ENCODE measurements around the gene WDR75.

Gene WDR75

GRCh38 chr2:189437926-189438325 lies 3.3 kb upstream of the WDR75 start:
- TF ChIP-seq POLR2AphosphoS5 (IDR thresholded peaks at IDR 0.05; ENCODE audit: low read depth, low read length) (no peak), SIN3A (IDR thresholded peaks at IDR 0.05; ENCODE audit: borderline replicate concordance, insufficient read depth, low read length) (no peak), REST (IDR thresholded peaks at IDR 0.05; ENCODE audit: insufficient read depth in 1 of 2, low read depth in 2 of 2, low read length in 2 of 2) (no peak), TAF1 (IDR thresholded peaks at IDR 0.05; ENCODE audit: borderline replicate concordance, insufficient read depth, low read length) (no peak), FOXP2 (optimal IDR thresholded peaks at IDR 0.05; ENCODE audit: borderline replicate concordance, extremely low read depth, extremely low read length, insufficient read depth) (no peak)

- no peak for TF ChIP-seq FOXP2 (optimal IDR thresholded peaks at IDR 0.05; ENCODE audit: borderline replicate concordance, extremely low read depth, extremely low read length, insufficient read depth)
- no peak for TF ChIP-seq TAF1 (IDR thresholded peaks at IDR 0.05; ENCODE audit: borderline replicate concordance, insufficient read depth, low read length)
- TF ChIP-seq POLR2AphosphoS5 (IDR thresholded peaks at IDR 0.05; ENCODE audit: low read depth, low read length) = no peak
- no peak for TF ChIP-seq SIN3A (IDR thresholded peaks at IDR 0.05; ENCODE audit: borderline replicate concordance, insufficient read depth, low read length)
- no peak for TF ChIP-seq REST (IDR thresholded peaks at IDR 0.05; ENCODE audit: insufficient read depth in 1 of 2, low read depth in 2 of 2, low read length in 2 of 2)
These were observed 1.9 kb upstream of the WDR75 start for GRCh38 chr2:189439342-189439741.

GRCh38 chr2:189440644-189440946 lies 679 bp upstream of the WDR75 start:
- TF ChIP-seq REST (IDR thresholded peaks at IDR 0.05; ENCODE audit: insufficient read depth in 1 of 2, low read depth in 2 of 2, low read length in 2 of 2) (no peak), POLR2AphosphoS5 (IDR thresholded peaks at IDR 0.05; ENCODE audit: low read depth, low read length) (no peak), SIN3A (IDR thresholded peaks at IDR 0.05; ENCODE audit: borderline replicate concordance, insufficient read depth, low read length) (no peak), FOXP2 (optimal IDR thresholded peaks at IDR 0.05; ENCODE audit: borderline replicate concordance, extremely low read depth, extremely low read length, insufficient read depth) (no peak), TAF1 (IDR thresholded peaks at IDR 0.05; ENCODE audit: borderline replicate concordance, insufficient read depth, low read length) (no peak)

- TF ChIP-seq POLR2AphosphoS5 (IDR thresholded peaks at IDR 0.05; ENCODE audit: low read depth, low read length) (no peak), FOXP2 (optimal IDR thresholded peaks at IDR 0.05; ENCODE audit: borderline replicate concordance, extremely low read depth, extremely low read length, insufficient read depth) (no peak)
These were observed 418 bp downstream of the WDR75 start for GRCh38 chr2:189441709-189442074.

GRCh38 chr2:189442468-189442867 lies 1.2 kb downstream of the WDR75 start:
- TF ChIP-seq POLR2AphosphoS5 (IDR thresholded peaks at IDR 0.05; ENCODE audit: low read depth, low read length) = no peak
- TF ChIP-seq REST (IDR thresholded peaks at IDR 0.05; ENCODE audit: insufficient read depth in 1 of 2, low read depth in 2 of 2, low read length in 2 of 2) = no peak
- TF ChIP-seq FOXP2 (optimal IDR thresholded peaks at IDR 0.05; ENCODE audit: borderline replicate concordance, extremely low read depth, extremely low read length, insufficient read depth) = no peak
- no peak for TF ChIP-seq SIN3A (IDR thresholded peaks at IDR 0.05; ENCODE audit: borderline replicate concordance, insufficient read depth, low read length)
- TF ChIP-seq TAF1 (IDR thresholded peaks at IDR 0.05; ENCODE audit: borderline replicate concordance, insufficient read depth, low read length) = no peak
